Activated naive CD8-positive, alpha-beta T cell treated with anti-CD3 and anti-CD28 coated beads, Interleukin-2, amount 10 ng/mL, durations not matched to agents 7 days and 5 days (primary cell): ENCODE data around the gene WHAMM. TPM values are rescaled to one million over a fixed set of nuclear protein-coding genes. Genes with fewer than 3 reads are reported as not detected.

Experiments used
- ATAC-seq: fragments of 150-1000 bp; cut with Tn5 transposase; one replicate; pipeline ENCODE4 v1.10.0; 2021; ENCODE audit warnings: low read depth, moderate library complexity
- POLR2A ChIA-PET: fragments of 350-600 bp; sonication (Branson Sonifier 250); formaldehyde crosslinking; loops from one replicate; lab custom pipeline; 2021; ENCODE audit warnings: antibody characterized with exemption; lab: Charles Lee
- DNase-seq: peaks from one replicate; pipeline ENCODE4 v3.0.0; 2021
- H3K27ac Mint-ChIP-seq: one replicate; pipeline ENCODE4 v1.8.0; 2022; ENCODE audit warnings: mild to moderate bottlenecking, mixed read lengths
- H3K27me3 Mint-ChIP-seq: one replicate; pipeline ENCODE4 v1.8.0; 2022; ENCODE audit warnings: mild to moderate bottlenecking, moderate library complexity, mixed read lengths
- H3K36me3 Mint-ChIP-seq: one replicate; pipeline ENCODE4 v1.8.0; 2021; ENCODE audit warnings: mild to moderate bottlenecking, mixed read lengths
- H3K4me1 Mint-ChIP-seq: one replicate; pipeline ENCODE4 v1.8.0; 2021; ENCODE audit warnings: mixed read lengths
- H3K4me3 Mint-ChIP-seq: one replicate; pipeline ENCODE4 v1.8.0; 2022; ENCODE audit warnings: mild to moderate bottlenecking, moderate library complexity, mixed read lengths
- H3K9me3 Mint-ChIP-seq: one replicate; pipeline ENCODE4 v1.8.0; 2021; ENCODE audit warnings: mixed read lengths
- total RNA-seq, 2 experiments: library from RNA; stranded (reverse); gene quantifications; one replicate each; pipeline ENCODE4 v1.2.3, GENCODE V29; 2021

Gene WHAMM
- total RNA-seq, 2 experiments from 2014 or later = 18.1 to 18.2 TPM

- no peak for ATAC-seq
- no peaks in the 10 kb centered on the region for H3K9me3 Mint-ChIP-seq
- H3K4me1 Mint-ChIP-seq = no peaks in the 10 kb centered on the region
- no peaks in the 10 kb centered on the region for H3K36me3 Mint-ChIP-seq
- DNase-seq = no peak
- peaks cover 17% of the 10 kb centered on the region for H3K27me3 Mint-ChIP-seq
- POLR2A ChIA-PET = no interaction called here
- no peak overlapping the region for H3K27ac Mint-ChIP-seq
- no peak overlapping the region for H3K4me3 Mint-ChIP-seq
Measured at GRCh38 chr15:82788496-82788895, 20.9 kb upstream of the WHAMM start.

- H3K36me3 Mint-ChIP-seq = no peaks in the 10 kb centered on the region
- no peaks in the 10 kb centered on the region for H3K4me1 Mint-ChIP-seq
- H3K4me3 Mint-ChIP-seq = no peak overlapping the region
- DNase-seq = no peak
- no peak overlapping the region for H3K27ac Mint-ChIP-seq
- ATAC-seq = no peak
- H3K27me3 Mint-ChIP-seq = peaks cover 17% of the 10 kb centered on the region
- POLR2A ChIA-PET = no interaction called here
- peaks cover 5% of the 10 kb centered on the region for H3K9me3 Mint-ChIP-seq
Measured at GRCh38 chr15:82789491-82789890, 19.9 kb upstream of the WHAMM start.

GRCh38 chr15:82790321-82790720, 19.1 kb upstream of the WHAMM start:
- DNase-seq (no peak), ATAC-seq (no peak)
- Mint-ChIP-seq H3K27ac (no peak overlapping the region), H3K4me1 (no peaks in the 10 kb centered on the region), H3K9me3 (peaks cover 7% of the 10 kb centered on the region), H3K4me3 (no peak overlapping the region), H3K36me3 (no peaks in the 10 kb centered on the region), H3K27me3 (peaks cover 17% of the 10 kb centered on the region)
- POLR2A ChIA-PET = no interaction called here

GRCh38 chr15:82792068-82792467, 17.4 kb upstream of the WHAMM start:
- POLR2A ChIA-PET = no interaction called here
- ATAC-seq (no peak), DNase-seq (no peak)
- Mint-ChIP-seq H3K36me3 (no peaks in the 10 kb centered on the region), H3K27me3 (peaks cover 8% of the 10 kb centered on the region), H3K9me3 (peaks cover 7% of the 10 kb centered on the region), H3K4me1 (no peaks in the 10 kb centered on the region), H3K4me3 (no peak overlapping the region), H3K27ac (no peak overlapping the region)

GRCh38 chr15:82793737-82794136, 15.7 kb upstream of the WHAMM start:
- no peak overlapping the region for H3K27ac Mint-ChIP-seq
- POLR2A ChIA-PET = no interaction called here

GRCh38 chr15:82798104-82798503, 11.3 kb upstream of the WHAMM start:
- DNase-seq (no peak), ATAC-seq (no peak)
- POLR2A ChIA-PET = interaction anchor here (0.7 kb wide), 1 partner anchor 10 kb away, joined by 3 read pairs; no protein-coding TSS in a partner anchor
- Mint-ChIP-seq H3K27me3 (peaks cover 18% of the 10 kb centered on the region), H3K9me3 (peaks cover 7% of the 10 kb centered on the region), H3K4me1 (no peaks in the 10 kb centered on the region), H3K27ac (no peak overlapping the region), H3K36me3 (no peaks in the 10 kb centered on the region), H3K4me3 (no peak overlapping the region)

More at GRCh38 chr15:82793737-82794136, 15.7 kb upstream of the WHAMM start:
- H3K27me3 Mint-ChIP-seq = peaks cover 7% of the 10 kb centered on the region
- H3K9me3 Mint-ChIP-seq = peaks cover 7% of the 10 kb centered on the region
- H3K4me3 Mint-ChIP-seq = no peak overlapping the region
- DNase-seq (no peak), ATAC-seq (no peak)
- H3K36me3 Mint-ChIP-seq = no peaks in the 10 kb centered on the region
- no peaks in the 10 kb centered on the region for H3K4me1 Mint-ChIP-seq

GRCh38 chr15:82798531-82799166, 10.8 kb upstream of the WHAMM start:
- Mint-ChIP-seq H3K9me3 (peaks cover 7% of the 10 kb centered on the region), H3K27me3 (peaks cover 24% of the 10 kb centered on the region), H3K4me3 (no peak overlapping the region), H3K4me1 (no peaks in the 10 kb centered on the region), H3K27ac (no peak overlapping the region), H3K36me3 (no peaks in the 10 kb centered on the region)
- ATAC-seq (no peak), DNase-seq (no peak)
- POLR2A ChIA-PET = interaction anchor here (0.7 kb wide), 1 partner anchor 9 kb away, joined by 3 read pairs; no protein-coding TSS in a partner anchor

GRCh38 chr15:82799183-82799841, 10.1 kb upstream of the WHAMM start:
- H3K36me3 Mint-ChIP-seq = no peaks in the 10 kb centered on the region
- no peak overlapping the region for H3K27ac Mint-ChIP-seq
- no peaks in the 10 kb centered on the region for H3K4me1 Mint-ChIP-seq
- ATAC-seq (no peak), DNase-seq (no peak)
- peaks cover 2% of the 10 kb centered on the region for H3K9me3 Mint-ChIP-seq
- no peak overlapping the region for H3K4me3 Mint-ChIP-seq
- POLR2A ChIA-PET = no interaction called here
- peaks cover 24% of the 10 kb centered on the region for H3K27me3 Mint-ChIP-seq

- Mint-ChIP-seq H3K9me3 (no peaks in the 10 kb centered on the region), H3K36me3 (no peaks in the 10 kb centered on the region), H3K4me1 (no peaks in the 10 kb centered on the region), H3K27me3 (peaks cover 28% of the 10 kb centered on the region), H3K27ac (no peak overlapping the region), H3K4me3 (no peak overlapping the region)
- ATAC-seq (no peak), DNase-seq (no peak)
- POLR2A ChIA-PET = no interaction called here
Measured at GRCh38 chr15:82802497-82802896, 6.9 kb upstream of the WHAMM start.

GRCh38 chr15:82803793-82804574, 5.4 kb upstream of the WHAMM start:
- Mint-ChIP-seq H3K4me1 (peaks cover 8% of the 10 kb centered on the region), H3K9me3 (no peaks in the 10 kb centered on the region), H3K36me3 (no peaks in the 10 kb centered on the region), H3K27me3 (peaks cover 24% of the 10 kb centered on the region), H3K4me3 (no peak overlapping the region), H3K27ac (no peak overlapping the region)
- no peak for ATAC-seq
- no peak for DNase-seq
- POLR2A ChIA-PET = interaction anchor here (0.6 kb wide), 1 partner anchor 53 kb away, joined by 3 read pairs; no protein-coding TSS in a partner anchor

GRCh38 chr15:82804575-82804949, 4.9 kb upstream of the WHAMM start:
- DNase-seq (no peak), ATAC-seq (no peak)
- Mint-ChIP-seq H3K9me3 (no peaks in the 10 kb centered on the region), H3K27ac (no peak overlapping the region), H3K4me3 (no peak overlapping the region), H3K36me3 (no peaks in the 10 kb centered on the region), H3K4me1 (peaks cover 11% of the 10 kb centered on the region), H3K27me3 (peaks cover 20% of the 10 kb centered on the region)
- POLR2A ChIA-PET = interaction anchor here (0.6 kb wide), 1 partner anchor 53 kb away, joined by 3 read pairs; no protein-coding TSS in a partner anchor

- Mint-ChIP-seq H3K4me3 (no peak within 1 kb of the TSS), H3K9me3 (no peaks in the 10 kb centered on the region), H3K27me3 (peaks cover 16% of the 10 kb centered on the region), H3K27ac (no peak within 1 kb of the TSS), H3K4me1 (peaks cover 11% of the 10 kb centered on the region), H3K36me3 (peaks cover under 1% of the 10 kb centered on the region)
- POLR2A ChIA-PET = no interaction called here
- ATAC-seq (no peak), DNase-seq (no peak)
Measured at GRCh38 chr15:82805994-82806406, 3.4 kb upstream of the WHAMM start, which contains the start of gene FSD2. TSS of gene FSD2 (minus strand) at chr15:82806069. CDS start at chr15:82787390, 18,679 bp downstream.

- H3K27ac Mint-ChIP-seq = no peak overlapping the region
- H3K4me3 Mint-ChIP-seq = no peak overlapping the region
- POLR2A ChIA-PET = interaction anchor here (0.5 to 4.5 kb wide), 3 partner anchors 10 to 267 kb away, joined by 3 to 26 read pairs (median 22); partner anchors contain the start of gene RPS17
- H3K36me3 Mint-ChIP-seq = peaks cover 14% of the 10 kb centered on the region
- H3K9me3 Mint-ChIP-seq = no peaks in the 10 kb centered on the region
- H3K27me3 Mint-ChIP-seq = peaks cover 10% of the 10 kb centered on the region
- peaks cover 22% of the 10 kb centered on the region for H3K4me1 Mint-ChIP-seq
- ATAC-seq (no peak), DNase-seq (no peak)
Measured at GRCh38 chr15:82807920-82808633, 1.4 kb upstream of the WHAMM start.
